H9 (cell line): ENCODE data around the gene FAM78B. TPM values are rescaled to one million over a fixed set of nuclear protein-coding genes. Genes with fewer than 3 reads are reported as not detected.

ENCODE experiments used
- DNase-seq: peaks from one replicate; pipeline ENCODE4 v3.0.0-alpha.2; 2017
- H2AFZ ChIP-seq: one replicate; pipeline ENCODE4 v1.6.1; 2013; ENCODE audit warnings: mild to moderate bottlenecking, low read length, control low read depth, moderate library complexity
- H2AK5ac ChIP-seq: 2 replicates; pipeline ENCODE4 v1.6.1; 2013; ENCODE audit warnings: low read length, control low read depth, mixed read lengths; ENCODE audit not compliant: insufficient read length
- H2BK120ac ChIP-seq: one replicate; pipeline ENCODE4 v1.6.1; 2013; ENCODE audit warnings: low read depth, mild to moderate bottlenecking, low read length, control low read depth, inconsistent platforms; ENCODE audit not compliant: poor library complexity, severe bottlenecking
- H2BK12ac ChIP-seq: 2 replicates; pipeline ENCODE4 v1.6.1; 2013; ENCODE audit warnings: low read length, control low read depth, mixed read lengths, low read depth; ENCODE audit not compliant: insufficient read length
- H2BK15ac ChIP-seq: 2 replicates; pipeline ENCODE4 v1.6.1; 2013; ENCODE audit warnings: low read depth, low read length, control low read depth
- H2BK20ac ChIP-seq: one replicate; pipeline ENCODE4 v1.6.1; 2013; ENCODE audit warnings: low read depth, mild to moderate bottlenecking, low read length, control low read depth, inconsistent platforms; ENCODE audit not compliant: poor library complexity, severe bottlenecking
- H2BK5ac ChIP-seq: 2 replicates; pipeline ENCODE4 v1.6.1; 2013; ENCODE audit warnings: low read length, control low read depth, mixed read lengths; ENCODE audit not compliant: insufficient read length
- H3K14ac ChIP-seq: 2 replicates; pipeline ENCODE4 v1.6.1; 2013; ENCODE audit warnings: low read length, control low read depth; ENCODE audit not compliant: insufficient read depth
- H3K18ac ChIP-seq: 2 replicates; pipeline ENCODE4 v1.6.1; 2013; ENCODE audit warnings: low read depth, mild to moderate bottlenecking, mixed read lengths, low read length, control low read depth; ENCODE audit not compliant: insufficient read length
- H3K23ac ChIP-seq: 2 replicates; pipeline ENCODE4 v1.6.1; 2013; ENCODE audit warnings: low read length, control low read depth, mixed read lengths, low read depth; ENCODE audit not compliant: insufficient read length
- H3K23me2 ChIP-seq: 2 replicates; pipeline ENCODE4 v1.6.1; 2013; ENCODE audit warnings: low read depth, mild to moderate bottlenecking, mixed read lengths, low read length, control low read depth; ENCODE audit not compliant: insufficient read length, poor library complexity, severe bottlenecking
- H3K27ac ChIP-seq: 2 replicates; pipeline ENCODE4 v1.5.1; 2013; ENCODE audit warnings: low read length, control low read depth, mixed read lengths, low read depth; ENCODE audit not compliant: insufficient read length
- H3K27me3 ChIP-seq: 2 replicates; pipeline ENCODE4 v1.6.1; 2013; ENCODE audit warnings: low read length, control low read depth, inconsistent platforms; ENCODE audit not compliant: insufficient read depth
- H3K4ac ChIP-seq: 2 replicates; pipeline ENCODE4 v1.6.1; 2013; ENCODE audit warnings: low read depth, mild to moderate bottlenecking, control low read depth, inconsistent platforms, low read length, moderate library complexity
- H3K4me1 ChIP-seq: 2 replicates; pipeline ENCODE4 v1.6.1; 2013; ENCODE audit warnings: low read length, control low read depth, inconsistent platforms; ENCODE audit not compliant: insufficient read depth
- H3K4me2 ChIP-seq: 2 replicates; pipeline ENCODE4 v1.6.1; 2013; ENCODE audit warnings: low read length, control low read depth, mixed read lengths; ENCODE audit not compliant: insufficient read length, insufficient read depth
- H3K56ac ChIP-seq: 2 replicates; pipeline ENCODE4 v1.6.1; 2013; ENCODE audit warnings: low read depth, mild to moderate bottlenecking, mixed read lengths, low read length, control low read depth; ENCODE audit not compliant: insufficient read length
- H3K79me1 ChIP-seq: 2 replicates; pipeline ENCODE4 v1.6.1; 2013; ENCODE audit warnings: low read depth, mild to moderate bottlenecking, moderate library complexity, low read length, control low read depth, inconsistent platforms; ENCODE audit not compliant: insufficient read depth, poor library complexity, severe bottlenecking
- H3K79me2 ChIP-seq: 2 replicates; pipeline ENCODE4 v1.6.1; 2013; ENCODE audit warnings: low read length, control low read depth, inconsistent platforms; ENCODE audit not compliant: insufficient read depth
- H3K9ac ChIP-seq: 2 replicates; pipeline ENCODE4 v1.6.1; 2013; ENCODE audit warnings: low read length, control low read depth, mixed read lengths; ENCODE audit not compliant: insufficient read length; ENCODE audit errors: extremely low read depth
- H3K9me3 ChIP-seq: one replicate; pipeline ENCODE4 v1.6.1; 2013; ENCODE audit warnings: low read depth, low read length, inconsistent platforms; ENCODE audit not compliant: control insufficient read depth
- H3T11ph ChIP-seq: one replicate; pipeline ENCODE4 v1.6.1; 2013; ENCODE audit warnings: mild to moderate bottlenecking, low read length, control low read depth, inconsistent platforms
- H4K20me1 ChIP-seq: one replicate; pipeline ENCODE4 v1.6.1; 2013; ENCODE audit not compliant: control insufficient read depth, insufficient read length, insufficient read depth
- H4K5ac ChIP-seq: 2 replicates; pipeline ENCODE4 v1.6.1; 2013; ENCODE audit warnings: low read depth, mild to moderate bottlenecking, mixed read lengths, low read length, control low read depth; ENCODE audit not compliant: insufficient read length
- H4K8ac ChIP-seq: replicated peaks from 2 replicates; pipeline ENCODE4 v1.6.1; 2013; ENCODE audit warnings: low read length, control low read depth, mixed read lengths, low read depth; ENCODE audit not compliant: insufficient read length
- H4K91ac ChIP-seq: 2 replicates; pipeline ENCODE4 v1.6.1; 2013; ENCODE audit warnings: low read depth, mild to moderate bottlenecking, moderate library complexity, mixed read lengths, low read length, control low read depth; ENCODE audit not compliant: insufficient read length
- H3K27ac Mint-ChIP-seq, 3 experiments: 2 replicates in 2 of 3; 3 replicates in 1 of 3; pipeline ENCODE4 v1.8.0; 2020 to 2021; ENCODE audit warnings: mixed read lengths in 3 of 3, mild to moderate bottlenecking in 1 of 3, moderate library complexity in 1 of 3
- H3K27me3 Mint-ChIP-seq: 2 replicates; pipeline ENCODE4 v1.8.0; 2021; ENCODE audit warnings: low read depth, mild to moderate bottlenecking, moderate library complexity, mixed read lengths
- H3K36me3 Mint-ChIP-seq, 3 experiments: 2 replicates in 2 of 3; 3 replicates in 1 of 3; pipeline ENCODE4 v1.8.0; 2020 to 2021; ENCODE audit warnings: low read depth in 3 of 3, mixed read lengths in 3 of 3; ENCODE audit not compliant: insufficient read depth in 1 of 3
- H3K4me1 Mint-ChIP-seq, 2 experiments: 2 replicates each; pipeline ENCODE4 v1.8.0; 2020; ENCODE audit warnings: mixed read lengths in 2 of 2
- H3K4me3 Mint-ChIP-seq, 2 experiments: 2 replicates in 1 of 2; 3 replicates in 1 of 2; pipeline ENCODE4 v1.8.0; 2020 to 2021; ENCODE audit warnings: mild to moderate bottlenecking in 2 of 2, mixed read lengths in 2 of 2, moderate library complexity in 1 of 2
- H3K9me3 Mint-ChIP-seq, 2 experiments: 2 replicates in 1 of 2; 3 replicates in 1 of 2; pipeline ENCODE4 v1.8.0; 2020; ENCODE audit warnings: mild to moderate bottlenecking in 2 of 2, mixed read lengths in 2 of 2, moderate library complexity in 1 of 2
- CTCF ChIP-seq: fragments of 200-600 bp; sonication (generic); conservative IDR thresholded peaks from 3 replicates; pipeline ENCODE4 v1.8.0; 2021; ENCODE audit warnings: antibody characterized with exemption, mild to moderate bottlenecking
- WGBS: extraction: QIAGEN DNeasy Blood & Tissue Kit; methylation state at CpG from one replicate; pipeline ENCODE4 v1.1.7; 2013; ENCODE audit warnings: missing lambda C conversion rate, low lambda C conversion rate, mixed read lengths; ENCODE audit not compliant: insufficient read length; ENCODE audit errors: extremely low coverage; 5-methylcytosine and 5-hydroxymethylcytosine counted together
- total RNA-seq: library from RNA; stranded (reverse); gene quantifications from 2 replicates; pipeline ENCODE4 v1.2.1, GENCODE V29; 2021

FAM78B gene
- total RNA-seq, 1 experiment from 2014 or later: 2.3 TPM

GRCh38 chr1:166090244-166090643 lies 76.6 kb downstream of the FAM78B start:
- H3K27ac ChIP-seq: no peak overlapping the region
- H2BK12ac ChIP-seq: no peak overlapping the region
- no peaks in the 10 kb centered on the region; a peak in 2 of 5 replicates for H3K9me3 Mint-ChIP-seq
- H2BK5ac ChIP-seq: no peak overlapping the region
- no peak overlapping the region for H2BK15ac ChIP-seq
- H3K4ac ChIP-seq: no peak overlapping the region
- peaks cover 3% of the 10 kb centered on the region; the same call in 1 of the 2 replicates for H3K4me1 ChIP-seq
- H3K36me3 Mint-ChIP-seq: no peaks in the 10 kb centered on the region
- H2BK20ac ChIP-seq: no peak overlapping the region
- TF ChIP-seq CTCF: no peak
- no peak overlapping the region for H3T11ph ChIP-seq
- H4K5ac ChIP-seq: no peak overlapping the region
- H3K4me3 Mint-ChIP-seq: no peak overlapping the region
- H3K9me3 ChIP-seq: no peaks in the 10 kb centered on the region
- H4K20me1 ChIP-seq: no peaks in the 10 kb centered on the region
- no peak overlapping the region for H4K8ac ChIP-seq
- H3K4me1 Mint-ChIP-seq: peaks cover 7 to 11% of the 10 kb centered on the region in 2 experiments
- no peaks in the 10 kb centered on the region for H3K79me2 ChIP-seq
- no peak overlapping the region for H2AFZ ChIP-seq
- no peak overlapping the region for H2BK120ac ChIP-seq
- H3K27ac Mint-ChIP-seq: no peak overlapping the region
- no peak overlapping the region for H3K56ac ChIP-seq
- no CpG with 5 or more reads among the region's 4 CpGs for WGBS
- no peaks in the 10 kb centered on the region for H3K27me3 ChIP-seq
- no peak overlapping the region for H3K14ac ChIP-seq
- H3K9ac ChIP-seq: no peak overlapping the region
- H3K23ac ChIP-seq: no peak overlapping the region
- DNase-seq: no peak
- no peak overlapping the region for H3K18ac ChIP-seq
- no peak overlapping the region for H4K91ac ChIP-seq
- H3K79me1 ChIP-seq: no peaks in the 10 kb centered on the region
- no peak overlapping the region for H2AK5ac ChIP-seq
- H3K4me2 ChIP-seq: no peak overlapping the region
- no peaks in the 10 kb centered on the region for H3K23me2 ChIP-seq
- H3K27me3 Mint-ChIP-seq: no peaks in the 10 kb centered on the region
